Prostate gland (tissue), 2 donors: Measurements from ENCODE around the gene C5orf24.

Experiments used
- CTCF ChIP-seq, 4 experiments: fragments of 200-600 bp in 2 of 4; fragments of 450-650 bp in 2 of 4; sonication (generic) in 2 of 4; IDR thresholded peaks; 1 replicate in 3 of 4; 2 replicates in 1 of 4; pipeline ENCODE4 v1.5.1; 2016 to 2019; ENCODE audit warnings: antibody characterized with exemption in 4 of 4, mild to moderate bottlenecking in 2 of 4, moderate library complexity in 2 of 4
- POLR2A ChIP-seq: fragments of 450-650 bp; IDR thresholded peaks from one replicate; pipeline ENCODE4 v1.6.1; 2016; ENCODE audit warnings: antibody characterized with exemption, mild to moderate bottlenecking
- POLR2AphosphoS5 ChIP-seq: sonication (generic); formaldehyde crosslinking; IDR thresholded peaks from one replicate; pipeline ENCODE4 v1.6.1; 2017; ENCODE audit warnings: antibody characterized with exemption

DNA sequence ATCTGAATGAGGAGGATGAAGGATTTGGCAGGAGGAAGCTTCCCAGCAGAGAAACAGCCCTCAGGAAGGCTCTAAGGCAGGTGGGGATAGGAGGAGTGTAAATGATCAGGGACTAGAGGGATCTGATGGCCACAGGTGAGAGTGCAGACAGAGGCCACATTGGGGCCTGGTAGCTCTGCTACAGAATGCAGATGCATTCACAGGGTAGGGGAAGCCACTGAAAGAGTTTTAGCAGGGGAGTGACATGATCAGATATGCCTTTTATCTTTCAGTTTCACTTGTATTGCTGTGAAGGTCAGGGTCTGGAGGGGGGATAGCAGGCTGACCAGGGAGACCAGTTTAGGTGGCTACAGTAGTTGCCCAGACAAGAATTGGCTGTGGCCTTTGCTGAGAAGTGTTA lies 31.4 kb downstream of the C5orf24 start:
- TF ChIP-seq POLR2AphosphoS5: no peak
- no peak for TF ChIP-seq CTCF (IDR thresholded peaks at IDR 0.05)
- no peak for TF ChIP-seq POLR2A
